Islet of Langerhans (tissue), 1 donor: ENCODE measurements around the gene FCRL4.

ENCODE experiments used
- FAIRE-seq: peaks from one replicate; lab custom pipeline; 2011; peaks lifted over from hg19 to GRCh38; lab: Jason Lieb, UNC

Gene FCRL4

DNA sequence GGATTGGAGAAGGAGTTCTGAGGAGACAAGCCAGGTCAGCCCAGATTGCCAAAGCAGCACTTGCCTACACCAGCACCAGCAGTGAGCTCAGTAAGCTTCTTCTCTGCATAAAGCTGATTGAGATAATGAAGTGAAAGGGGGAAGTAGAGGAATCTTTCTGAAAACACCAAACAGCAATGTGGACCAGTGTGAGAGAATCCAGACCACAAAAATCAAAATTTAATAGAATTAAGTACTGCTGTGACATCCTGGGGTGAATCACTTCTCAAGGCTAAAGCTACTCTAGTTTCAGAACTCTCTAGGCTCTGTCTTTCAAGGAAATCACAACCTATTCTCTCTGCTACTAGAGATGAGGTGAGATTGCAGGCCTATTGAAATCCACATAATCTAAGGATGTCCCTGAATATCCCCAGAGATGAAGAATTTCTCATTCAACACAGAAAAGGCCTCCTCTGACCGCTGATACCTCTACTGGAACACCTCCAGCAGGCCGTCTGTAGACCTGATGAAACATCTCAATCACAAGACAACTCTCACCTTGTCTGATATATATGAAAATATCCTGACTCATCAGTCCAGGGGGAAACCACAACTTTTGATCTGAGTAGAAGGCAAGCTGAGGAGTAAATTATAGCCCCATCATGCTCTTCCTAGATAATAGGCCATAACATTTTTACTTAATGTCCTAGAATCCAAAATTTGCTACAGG is at the start of gene FCRL4:
FCRL4 (minus strand) TSS at position 127 of the 709 bp plus-strand sequence. CDS start 141 bp downstream, outside the sequence.
- FAIRE-seq: no peak

DNA sequence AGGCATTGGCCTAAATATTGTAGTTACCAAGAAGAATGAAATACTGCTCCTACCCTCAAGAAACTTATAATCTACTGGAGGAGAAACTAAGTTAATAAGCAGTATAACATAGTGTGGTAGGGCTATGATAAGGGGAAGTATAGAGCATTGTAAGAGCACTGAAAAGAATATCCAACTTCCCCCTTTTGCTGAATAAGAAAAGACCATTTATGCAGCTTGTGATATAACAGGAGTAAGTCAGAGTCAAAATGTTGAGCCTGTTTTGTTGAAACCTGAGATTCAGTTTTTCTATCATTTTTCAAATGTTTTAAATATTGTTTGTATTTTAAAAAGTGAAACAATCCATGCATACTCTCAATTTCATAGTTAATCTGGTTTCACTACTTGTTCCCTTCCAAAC is 48.3 kb upstream of the FCRL4 start:
- FAIRE-seq: no peak

DNA sequence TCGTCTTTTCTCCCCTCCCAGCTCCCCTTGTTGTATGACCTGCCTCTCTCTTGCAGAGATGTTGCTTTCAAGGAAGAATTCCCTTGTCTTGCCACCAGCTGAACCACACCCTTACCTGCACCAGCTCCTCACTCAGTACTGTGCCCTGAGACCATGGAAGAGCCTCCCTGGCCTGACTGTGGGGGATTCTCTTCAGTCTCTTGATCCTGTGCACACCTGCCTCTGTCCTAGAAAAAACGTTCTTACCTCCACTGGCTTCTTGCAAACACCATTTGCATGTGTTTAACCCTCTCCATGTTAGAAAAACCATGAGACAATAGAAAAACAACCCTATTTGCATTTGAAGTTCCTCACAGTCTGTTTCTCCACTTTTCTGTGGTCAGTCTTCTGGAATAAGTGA is 43.3 kb upstream of the FCRL4 start:
- FAIRE-seq: no peak

DNA sequence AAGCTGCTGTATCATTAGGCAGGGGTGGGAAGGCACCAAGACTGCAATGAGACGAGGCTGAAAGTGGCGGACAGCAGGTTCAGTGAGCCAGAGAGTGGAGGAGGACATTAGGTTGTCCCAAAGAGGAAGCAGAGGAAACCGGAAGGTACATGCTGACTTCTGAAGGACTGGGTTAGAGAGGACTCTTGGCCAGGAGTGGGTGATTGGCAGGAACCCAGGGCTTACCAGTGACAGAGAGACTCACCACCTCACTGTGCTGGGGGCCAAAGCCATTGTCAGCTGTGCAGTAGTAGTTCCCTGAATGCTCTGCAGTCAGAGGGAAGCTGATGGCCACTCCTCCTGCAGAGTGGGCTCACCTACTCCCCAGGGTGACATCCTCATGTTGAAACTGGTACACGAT is 41.9 kb upstream of the FCRL4 start:
- no peak for FAIRE-seq

DNA sequence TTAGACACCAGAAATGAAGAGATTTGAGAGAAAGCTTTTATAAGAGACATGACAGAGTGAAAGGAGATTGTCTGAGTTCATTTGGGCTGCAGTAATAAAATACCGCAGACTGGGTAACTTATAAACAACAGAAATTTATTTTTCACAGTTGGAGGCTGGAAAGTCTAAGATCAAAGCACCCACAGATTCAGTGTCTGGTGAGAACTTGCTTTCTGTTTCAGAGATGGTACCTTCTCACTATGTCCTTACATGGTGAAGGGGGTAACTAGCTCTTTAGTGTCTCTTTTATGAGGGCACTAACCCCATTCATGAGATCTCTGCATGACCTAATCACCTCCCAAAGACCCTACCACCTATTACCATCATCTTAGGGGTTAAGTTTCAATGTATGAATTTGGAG is 30.9 kb upstream of the FCRL4 start:
- no peak for FAIRE-seq

DNA sequence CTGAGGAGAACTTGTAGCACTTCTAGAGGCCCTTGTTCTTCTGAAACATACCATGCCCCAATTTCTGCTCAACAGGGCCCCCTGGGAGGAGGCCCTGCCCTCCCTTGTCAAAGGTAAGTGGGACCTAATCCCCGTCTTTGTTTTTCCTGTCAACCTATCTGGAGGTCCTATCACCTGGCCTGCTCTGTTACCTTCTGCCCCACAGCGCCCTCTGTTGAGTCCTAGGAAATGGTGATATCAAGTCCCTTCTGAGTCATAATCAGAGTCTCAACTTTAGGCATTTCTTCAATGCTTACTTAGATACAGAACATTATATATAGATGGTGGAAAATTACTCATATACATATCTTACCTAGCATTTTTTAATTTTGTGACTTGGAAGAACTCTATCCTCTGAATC is 28.2 kb upstream of the FCRL4 start:
- FAIRE-seq: no peak

- no peak for FAIRE-seq
Observed at GRCh38 chr1:157624471-157624870, 26.6 kb upstream of the FCRL4 start.

DNA sequence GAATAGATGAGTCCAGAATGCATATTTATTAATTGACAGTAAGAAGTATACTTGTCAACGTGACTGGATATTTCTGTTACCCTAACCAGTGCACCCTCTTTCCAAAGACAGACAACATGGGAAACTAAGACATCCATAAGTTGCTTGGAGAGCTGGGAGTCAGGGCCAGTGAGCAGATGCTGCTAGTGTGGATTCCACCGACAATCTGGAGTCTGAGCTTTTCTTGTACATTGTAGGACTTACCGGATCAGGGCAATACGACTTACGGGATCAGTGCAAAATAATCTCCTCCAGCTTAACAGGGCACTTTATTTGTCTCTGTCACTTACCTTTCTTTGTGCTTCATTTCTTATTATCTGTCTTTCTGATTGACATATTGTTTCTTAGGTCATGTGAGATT is 24.6 kb upstream of the FCRL4 start:
- FAIRE-seq: no peak

GRCh38 chr1:157618190-157618589 is 20.3 kb upstream of the FCRL4 start:
- FAIRE-seq: no peak

- no peak for FAIRE-seq
Observed at GRCh38 chr1:157600236-157600635, 2.4 kb upstream of the FCRL4 start.

DNA sequence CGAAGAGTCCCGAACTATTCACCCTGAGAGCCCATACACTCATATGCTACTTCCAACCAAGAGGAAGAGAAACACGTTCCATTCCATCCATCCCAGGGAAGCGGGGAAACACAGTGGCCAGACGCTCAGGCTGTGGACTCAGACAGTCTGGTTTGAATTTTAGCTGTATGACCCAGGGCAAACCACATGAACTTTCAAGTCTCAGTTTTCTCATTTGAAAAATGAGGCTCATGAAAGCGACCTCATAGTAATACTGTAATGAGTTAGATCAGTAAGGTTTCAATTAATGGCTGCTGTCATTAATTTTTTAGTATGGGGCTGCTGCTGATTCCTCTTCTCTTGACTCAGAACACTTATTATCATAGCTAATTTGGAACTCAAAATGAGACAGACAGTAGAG is 1.5 kb downstream of the FCRL4 start:
- FAIRE-seq: no peak

DNA sequence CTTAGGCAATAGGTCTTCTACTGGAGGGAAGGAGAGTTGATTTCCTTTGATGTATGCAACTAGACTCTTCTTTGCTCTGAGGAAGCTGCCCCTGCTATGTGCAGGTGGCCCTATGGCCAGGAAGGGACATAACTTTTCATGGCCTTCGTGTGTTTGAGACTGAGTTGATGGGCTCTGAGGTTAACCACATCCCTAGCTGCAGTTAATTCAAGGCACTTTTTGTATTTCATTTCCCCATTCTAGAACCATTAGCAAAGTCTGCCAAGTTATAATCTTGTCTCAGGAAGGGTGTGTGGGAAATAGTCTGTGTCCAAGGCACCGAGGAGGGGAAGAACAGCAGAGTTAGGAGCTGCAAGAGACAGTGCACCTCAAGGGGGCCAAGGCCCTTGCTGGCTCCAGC is 2.5 kb downstream of the FCRL4 start:
- FAIRE-seq: no peak

- FAIRE-seq: no peak
Observed at GRCh38 chr1:157585984-157586383, 11.9 kb downstream of the FCRL4 start.

DNA sequence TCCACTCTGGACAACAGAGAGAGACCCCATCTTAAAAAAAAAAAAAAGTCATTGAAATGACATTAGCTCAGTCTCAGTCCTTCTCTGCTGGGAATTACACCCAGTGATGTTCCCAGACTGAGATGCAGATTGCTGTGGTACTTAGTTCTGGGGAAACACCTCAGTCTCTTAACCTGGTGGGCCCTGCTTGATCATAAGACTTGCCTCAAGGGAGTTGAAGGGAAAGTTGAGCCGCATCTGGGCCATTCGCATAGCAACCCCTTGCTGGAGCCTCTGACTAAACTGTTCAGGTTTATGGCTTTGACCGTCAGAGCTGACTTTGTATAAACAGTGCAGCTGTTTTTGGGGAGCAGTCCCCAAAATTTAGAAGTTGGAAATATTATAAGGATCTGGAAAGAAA is 13.4 kb downstream of the FCRL4 start:
- no peak for FAIRE-seq

- FAIRE-seq: no peak
Observed at GRCh38 chr1:157580828-157581210, 17.1 kb downstream of the FCRL4 start.

- FAIRE-seq: peak; percentile 99
Observed at GRCh38 chr1:157580179-157580827, 17.6 kb downstream of the FCRL4 start.

DNA sequence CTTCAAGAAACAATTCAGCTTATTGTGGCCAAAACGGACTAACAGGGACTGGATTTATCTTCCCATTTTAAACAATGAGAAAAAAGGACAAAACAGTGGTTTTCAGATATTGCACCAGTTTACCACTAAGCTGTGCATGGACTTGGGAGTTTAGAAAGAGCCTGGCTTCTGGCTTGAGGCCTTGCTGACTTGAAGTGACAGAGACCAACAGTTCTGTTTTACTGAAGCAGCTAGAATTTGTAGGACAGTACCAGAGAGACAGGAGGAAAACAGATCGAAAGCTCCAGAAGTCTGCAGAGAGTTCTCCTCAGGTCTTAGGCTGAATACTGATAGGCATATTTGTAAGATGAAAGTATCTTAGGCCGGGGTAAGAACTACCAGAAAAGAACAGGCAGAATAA is 20.5 kb downstream of the FCRL4 start:
- FAIRE-seq: no peak

DNA sequence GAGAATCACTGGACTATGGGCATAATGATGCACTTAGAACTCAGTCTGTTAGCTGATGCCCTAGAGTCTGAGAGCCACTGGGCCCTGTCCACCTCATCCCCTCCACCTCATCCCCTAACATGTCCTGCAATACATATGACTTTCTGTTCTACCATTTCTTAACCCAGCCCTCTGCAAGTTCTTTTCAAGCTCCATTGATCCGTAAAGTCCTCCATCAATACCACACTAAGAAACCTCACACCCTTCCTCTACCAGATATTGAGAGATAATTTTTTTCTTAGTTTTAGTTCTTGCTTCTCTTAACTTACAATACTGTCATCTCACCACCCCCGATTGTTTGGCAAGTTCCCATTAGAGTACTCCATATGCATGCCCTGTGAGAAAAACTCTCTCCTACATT is 22.1 kb downstream of the FCRL4 start:
- no peak for FAIRE-seq

- no peak for FAIRE-seq
Observed at GRCh38 chr1:157574836-157575235, 23.0 kb downstream of the FCRL4 start.

DNA sequence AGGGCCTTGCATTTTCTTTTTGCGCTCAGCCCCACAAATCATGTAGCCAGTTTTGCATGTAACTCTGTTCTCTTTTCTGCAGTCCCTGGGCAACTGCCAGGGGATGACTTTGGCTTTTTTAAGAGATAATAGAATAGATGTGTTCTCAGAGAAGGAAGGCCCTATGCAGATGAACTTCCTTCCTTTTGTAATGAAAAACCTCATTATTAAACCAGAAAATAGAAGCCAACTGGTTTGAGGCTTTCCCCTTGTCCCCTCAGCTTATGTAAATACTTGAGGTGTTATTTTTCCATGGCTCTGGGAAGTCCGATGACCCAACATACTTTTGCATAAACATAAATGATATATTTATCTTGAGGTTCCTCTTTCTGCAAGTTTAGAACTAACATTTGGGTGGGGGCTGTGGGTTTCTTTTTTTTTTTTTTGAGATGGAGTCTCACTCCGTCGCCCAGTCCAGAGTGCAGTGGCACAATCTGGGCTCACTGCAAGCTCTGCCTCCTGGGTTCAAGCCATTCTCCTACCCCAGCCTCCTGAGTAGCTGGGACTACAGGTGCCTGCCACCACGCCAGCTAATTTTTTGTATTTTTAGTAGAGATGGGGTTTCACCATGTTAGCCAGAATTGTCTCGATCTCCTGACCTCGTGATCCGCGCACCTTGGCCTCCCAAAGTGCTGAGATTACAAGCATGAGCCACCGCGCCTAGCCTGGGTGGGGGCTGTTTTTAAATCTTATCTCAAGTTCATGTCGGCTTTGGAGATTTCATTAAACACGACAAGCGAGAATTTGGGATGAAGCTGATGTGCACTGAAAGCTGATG is 31.2 kb downstream of the FCRL4 start:
- FAIRE-seq: no peak

DNA sequence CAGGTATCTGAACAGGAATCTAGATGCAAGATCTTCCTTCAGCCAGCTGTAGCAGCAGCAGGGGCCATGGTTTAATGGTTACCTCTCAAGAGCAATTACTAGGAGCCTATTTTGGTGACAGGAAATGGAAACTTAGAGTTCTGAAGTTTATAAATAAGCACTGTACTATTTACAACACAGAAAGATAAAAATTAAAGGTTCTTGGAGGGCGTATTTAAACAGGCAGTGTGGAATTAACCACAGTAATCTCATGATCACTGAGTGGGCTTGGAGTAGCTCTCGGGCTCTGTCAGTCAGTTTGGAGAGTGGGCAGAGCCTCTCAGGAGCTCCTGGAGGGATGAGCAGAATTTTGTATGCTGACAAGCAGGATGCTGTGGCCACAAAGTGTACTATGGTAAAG is 35.4 kb downstream of the FCRL4 start:
- no peak for FAIRE-seq

- no peak for FAIRE-seq
Observed at GRCh38 chr1:157558119-157558518, 39.8 kb downstream of the FCRL4 start.
